Panc1 (cell line): ENCODE measurements around the gene CPT1C. TPM values are rescaled to one million over a fixed set of nuclear protein-coding genes. Genes with fewer than 3 reads are reported as not detected.
A peak's percentile ranks its signal among the peaks of the same experiment; 100 is the strongest.

Source experiments
- ATAC-seq: fragments of 200-7000 bp; cut with Tn5 transposase; 2 replicates; pipeline ENCODE4 v1.9.1; 2020; ENCODE audit warnings: mild to moderate bottlenecking, moderate library complexity
- Bru-seq: library from RNA; stranded (reverse); fragments of 400-500 nt; gene quantifications from one replicate; lab custom pipeline; 2021; lab: Mats Ljungman, UMichigan
- BruChase-seq, 2 experiments: library from RNA; stranded (reverse); fragments of 400-500 nt; gene quantifications; one replicate each; lab custom pipeline; 2021; lab: Mats Ljungman, UMichigan
- BruUV-seq: library from RNA; stranded (reverse); fragments of 400-500 nt; replicated peaks from 2 replicates; lab custom pipeline; 2021; lab: Mats Ljungman, UMichigan
- CTCF ChIA-PET: fragments of 300-600 bp; sonication (Branson Sonifier 250); formaldehyde crosslinking; loops from one replicate; lab custom pipeline; 2022; ENCODE audit warnings: antibody characterized with exemption; lab: Charles Lee
- POLR2A ChIA-PET: fragments of 300-600 bp; sonication (Branson Sonifier 250); formaldehyde crosslinking; loops from one replicate; lab custom pipeline; 2022; ENCODE audit warnings: antibody characterized with exemption; lab: Charles Lee
- DNase-seq: peaks from one replicate; pipeline ENCODE4 v3.0.0-alpha.2; 2010; ENCODE audit warnings: low read depth, low spot score
- H3K27ac ChIP-seq: 2 replicates; pipeline ENCODE4 v1.5.1; 2011; ENCODE audit warnings: mild to moderate bottlenecking, low read length, inconsistent platforms
- H3K27me3 ChIP-seq: fragments of 200-500 bp; sonication (Bioruptor generic); 2 replicates; pipeline ENCODE4 v1.6.0; 2014; ENCODE audit warnings: low read length, inconsistent platforms; ENCODE audit not compliant: control insufficient read depth, insufficient read depth
- H3K36me3 ChIP-seq: fragments of 200-500 bp; sonication (Bioruptor generic); 2 replicates; pipeline ENCODE4 v1.5.1; 2014; ENCODE audit warnings: inconsistent platforms, mild to moderate bottlenecking, low read length, moderate library complexity; ENCODE audit not compliant: control insufficient read depth, insufficient read depth
- H3K4me1 ChIP-seq: 2 replicates; pipeline ENCODE4 v1.5.1; 2011; ENCODE audit warnings: inconsistent platforms, mild to moderate bottlenecking, low read length, moderate library complexity; ENCODE audit not compliant: control insufficient read depth, insufficient read depth
- H3K4me3 ChIP-seq, 2 experiments: 2 replicates each; pipeline ENCODE4 v1.5.1; 2011 to 2012; ENCODE audit warnings: low read depth in 2 of 2, low read length in 2 of 2, mild to moderate bottlenecking in 2 of 2, inconsistent platforms in 1 of 2, moderate library complexity in 1 of 2
- H3K9me3 ChIP-seq: fragments of 200-500 bp; sonication (Bioruptor generic); 2 replicates; pipeline ENCODE4 v1.5.1; 2014; ENCODE audit warnings: low read depth, mild to moderate bottlenecking, inconsistent platforms, low read length, moderate library complexity; ENCODE audit not compliant: control insufficient read depth, insufficient read depth
- POLR2AphosphoS5 ChIP-seq: IDR thresholded peaks from 2 replicates; pipeline ENCODE4 v1.6.1; 2012; ENCODE audit warnings: mild to moderate bottlenecking, low read depth, low read length, moderate library complexity
- REST ChIP-seq, 2 experiments: IDR thresholded peaks; 2 replicates each; pipeline ENCODE4 v1.6.1; 2011 to 2012; ENCODE audit warnings: low read depth in 2 of 2, control low read depth in 1 of 2, low read length in 1 of 2, mild to moderate bottlenecking in 1 of 2, moderate library complexity in 1 of 2; ENCODE audit not compliant: insufficient read depth in 1 of 2
- SIN3A ChIP-seq: IDR thresholded peaks from 2 replicates; pipeline ENCODE4 v1.6.1; 2012; ENCODE audit warnings: low read depth, mild to moderate bottlenecking, low read length, moderate library complexity, borderline replicate concordance; ENCODE audit not compliant: insufficient read depth
- TCF7L2 ChIP-seq: IDR thresholded peaks from 2 replicates; pipeline ENCODE4 v1.6.1; 2011; ENCODE audit warnings: mild to moderate bottlenecking, low read depth, low read length, inconsistent platforms
- in situ Hi-C: cut with HindIII; loops from 2 replicates; pipeline ENCODE4 v1.10.0; 2016; ENCODE audit warnings: low sequenced_read_pairs, low pct_unique_long_range_greater_than_20kb
- intact Hi-C: fragments of 100-400 bp; cut with micrococcal nuclease; formaldehyde crosslinking; loops from one replicate; pipeline ENCODE4 v1.10.0; 2022; ENCODE audit not compliant: unreplicated experiment
- long read RNA-seq: library from polyadenylated mRNA; unstranded; transcript quantifications from one replicate; pipeline ENCODE4 v2.0.0, GENCODE V29; 2021; ENCODE audit not compliant: unreplicated experiment
- polyA plus RNA-seq: library from polyadenylated mRNA; unstranded; fragments of >200 nt; gene quantifications from one replicate; pipeline ENCODE4 v1.2.1, GENCODE V29; 2012; ENCODE audit warnings: missing spikeins; ENCODE audit not compliant: insufficient read length
- total RNA-seq: library from RNA; stranded (reverse); gene quantifications from one replicate; pipeline ENCODE4 v1.2.1, GENCODE V29; 2021; ENCODE audit not compliant: unreplicated experiment
- TF ChIP-seq, protein P1 (sequence below): fragments of 450-650 bp; IDR thresholded peaks from 2 replicates; pipeline ENCODE4 v1.5.1; 2017; ENCODE audit warnings: mild to moderate bottlenecking

Gene CPT1C
- total RNA-seq (0.23 TPM), Bru-seq, nascent RNA (percentile 19 among the genes with signal in this experiment), BruChase-seq, experiment 1, labeled RNA remaining after a 2-hour chase (percentile 21 among the genes with signal in this experiment), BruChase-seq, experiment 2, labeled RNA remaining after a 6-hour chase (percentile 21 among the genes with signal in this experiment)
- polyA plus RNA-seq, result 2.0 TPM
- long read RNA-seq, result 0 reads

DNA sequence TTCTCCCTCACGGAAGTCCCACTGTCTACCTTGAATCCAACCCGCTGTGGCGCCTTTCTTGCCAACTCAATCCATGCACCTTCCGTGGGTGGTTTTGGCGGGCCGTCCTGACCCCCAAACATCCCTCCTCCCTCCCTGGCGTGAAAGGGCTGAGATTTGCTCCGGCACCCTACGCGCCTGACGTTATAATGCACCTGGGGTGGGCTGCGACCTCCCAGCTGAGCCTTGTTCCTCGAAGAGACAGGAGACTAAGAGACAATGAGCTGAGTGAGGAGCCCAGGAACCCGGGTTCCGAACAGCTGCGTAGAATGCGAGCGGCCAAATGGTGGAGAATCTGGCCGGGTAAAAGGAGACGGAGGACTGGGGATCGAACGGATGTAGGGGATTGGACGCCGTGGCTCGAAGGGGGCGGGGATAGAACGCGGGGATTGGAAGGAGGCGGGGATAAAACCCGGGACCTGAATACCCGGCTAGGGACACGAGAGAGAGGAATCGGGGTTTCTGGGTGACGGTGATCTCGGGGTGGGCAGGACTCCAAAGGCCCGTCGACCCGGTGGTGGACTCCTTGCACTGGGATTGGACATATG, at the start of gene CPT1C:
CPT1C (plus strand) TSS at position 461 of the 587 bp plus-strand sequence. CDS start 1,137 bp downstream, outside the sequence.
- H3K4me3 ChIP-seq, result peak within 1 kb of the TSS in 1 of 2 experiments; percentile 33; a peak in 1 of 4 replicates
- POLR2A ChIA-PET, result no interaction called here

More for the DNA sequence above, at the start of gene CPT1C:
- no peaks in the 10 kb centered on the region for H3K27me3 ChIP-seq
- DNase-seq, result no peak
- H3K36me3 ChIP-seq, result no peaks in the 10 kb centered on the region
- no peak for ATAC-seq
- no peaks in the 10 kb centered on the region for H3K4me1 ChIP-seq
- no TSS peak for BruUV-seq
- TF ChIP-seq POLR2AphosphoS5 (no peak), SIN3A (no peak), REST (IDR thresholded peaks at IDR 0.05; ENCODE audit: insufficient read depth in 1 of 2, low read depth in 2 of 2, low read length in 1 of 2) (no peak), TCF7L2 (no peak)
- TF ChIP-seq, protein P1, sequence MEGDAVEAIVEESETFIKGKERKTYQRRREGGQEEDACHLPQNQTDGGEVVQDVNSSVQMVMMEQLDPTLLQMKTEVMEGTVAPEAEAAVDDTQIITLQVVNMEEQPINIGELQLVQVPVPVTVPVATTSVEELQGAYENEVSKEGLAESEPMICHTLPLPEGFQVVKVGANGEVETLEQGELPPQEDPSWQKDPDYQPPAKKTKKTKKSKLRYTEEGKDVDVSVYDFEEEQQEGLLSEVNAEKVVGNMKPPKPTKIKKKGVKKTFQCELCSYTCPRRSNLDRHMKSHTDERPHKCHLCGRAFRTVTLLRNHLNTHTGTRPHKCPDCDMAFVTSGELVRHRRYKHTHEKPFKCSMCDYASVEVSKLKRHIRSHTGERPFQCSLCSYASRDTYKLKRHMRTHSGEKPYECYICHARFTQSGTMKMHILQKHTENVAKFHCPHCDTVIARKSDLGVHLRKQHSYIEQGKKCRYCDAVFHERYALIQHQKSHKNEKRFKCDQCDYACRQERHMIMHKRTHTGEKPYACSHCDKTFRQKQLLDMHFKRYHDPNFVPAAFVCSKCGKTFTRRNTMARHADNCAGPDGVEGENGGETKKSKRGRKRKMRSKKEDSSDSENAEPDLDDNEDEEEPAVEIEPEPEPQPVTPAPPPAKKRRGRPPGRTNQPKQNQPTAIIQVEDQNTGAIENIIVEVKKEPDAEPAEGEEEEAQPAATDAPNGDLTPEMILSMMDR, result no peak
- CTCF ChIA-PET, result no interaction called here
- in situ Hi-C loops (no loop called here), intact Hi-C loops (no loop called here)
- H3K9me3 ChIP-seq, result no peaks in the 10 kb centered on the region
- no peak within 1 kb of the TSS for H3K27ac ChIP-seq
